GM20000 (cell line): ENCODE results near the gene IL19.

Source experiments
- DNase-seq: peaks from one replicate; pipeline ENCODE4 v3.0.0; 2012; ENCODE audit warnings: low spot score
- CTCF ChIP-seq: IDR thresholded peaks from 2 replicates; pipeline ENCODE4 v1.5.1; 2012; ENCODE audit warnings: mild to moderate bottlenecking, control low read depth; ENCODE audit errors: extremely low read depth, missing control alignments

The IL19 gene

GRCh38 chr1:206829282-206829681, 58.7 kb downstream of the IL19 start:
- TF ChIP-seq CTCF: no peak

GRCh38 chr1:206829875-206830274, 59.3 kb downstream of the IL19 start:
- no peak for TF ChIP-seq CTCF
- no peak for DNase-seq

More at GRCh38 chr1:206829282-206829681, 58.7 kb downstream of the IL19 start:
- DNase-seq: no peak

GRCh38 chr1:206831650-206832049, 61.1 kb downstream of the IL19 start:
- TF ChIP-seq CTCF: no peak
- no peak for DNase-seq

- no peak for DNase-seq
- no peak for TF ChIP-seq CTCF
Measured at GRCh38 chr1:206832352-206832880, 61.8 kb downstream of the IL19 start.

GRCh38 chr1:206833106-206833680, 62.6 kb downstream of the IL19 start:
- no peak for DNase-seq
- no peak for TF ChIP-seq CTCF

GRCh38 chr1:206833801-206834200, 63.2 kb downstream of the IL19 start:
- TF ChIP-seq CTCF: no peak
- DNase-seq: no peak

- DNase-seq: no peak
- TF ChIP-seq CTCF: no peak
Measured at GRCh38 chr1:206834217-206834616, 63.6 kb downstream of the IL19 start.
